GM23248 (cell line): ENCODE data around the gene SCAMP4. TPM values are rescaled to one million over a fixed set of nuclear protein-coding genes. Genes with fewer than 3 reads are reported as not detected.

ENCODE experiments used
- DNase-seq: peaks from one replicate; pipeline ENCODE4 v3.0.0-alpha.2; 2015
- H2AFZ ChIP-seq: fragments of 200-600 bp; sonication (generic); 2 replicates; pipeline ENCODE4 v1.6.1; 2016; ENCODE audit warnings: antibody characterized with exemption
- H3F3A ChIP-seq: fragments of 200-600 bp; sonication (generic); 2 replicates; pipeline ENCODE4 v1.6.1; 2016; ENCODE audit warnings: mild to moderate bottlenecking, antibody characterized with exemption, mixed run types; ENCODE audit not compliant: insufficient read depth
- H3K27ac ChIP-seq: fragments of 200-600 bp; sonication (generic); 2 replicates; pipeline ENCODE4 v1.5.1; 2016; ENCODE audit warnings: mild to moderate bottlenecking
- H3K27me3 ChIP-seq: fragments of 200-600 bp; sonication (generic); replicated peaks from 2 replicates; pipeline ENCODE4 v1.6.1; 2016; ENCODE audit warnings: mild to moderate bottlenecking; ENCODE audit not compliant: insufficient read depth
- H3K36me3 ChIP-seq: fragments of 200-600 bp; sonication (generic); 2 replicates; pipeline ENCODE4 v1.6.1; 2016; ENCODE audit warnings: low read depth, mild to moderate bottlenecking
- H3K4me1 ChIP-seq: fragments of 200-600 bp; sonication (generic); 2 replicates; pipeline ENCODE4 v1.6.1; 2016; ENCODE audit warnings: mild to moderate bottlenecking; ENCODE audit not compliant: insufficient read depth
- H3K4me2 ChIP-seq: fragments of 200-600 bp; sonication (generic); one replicate; pipeline ENCODE4 v1.6.1; 2016; ENCODE audit warnings: mild to moderate bottlenecking; ENCODE audit not compliant: unreplicated experiment
- H3K4me3 ChIP-seq: fragments of 200-600 bp; sonication (generic); 2 replicates; pipeline ENCODE4 v1.5.1; 2016; ENCODE audit warnings: mild to moderate bottlenecking
- H3K79me2 ChIP-seq: fragments of 200-600 bp; sonication (generic); 2 replicates; pipeline ENCODE4 v1.6.1; 2016; ENCODE audit warnings: mild to moderate bottlenecking; ENCODE audit not compliant: insufficient read depth
- H3K9ac ChIP-seq: fragments of 200-600 bp; sonication (generic); 2 replicates; pipeline ENCODE4 v1.6.1; 2016; ENCODE audit warnings: mild to moderate bottlenecking
- H3K9me2 ChIP-seq: fragments of 200-600 bp; sonication (generic); 2 replicates; pipeline ENCODE4 v1.6.1; 2016; ENCODE audit warnings: mixed run types, mild to moderate bottlenecking, moderate library complexity; ENCODE audit not compliant: insufficient read depth
- H3K9me3 ChIP-seq: fragments of 200-600 bp; sonication (generic); one replicate; pipeline ENCODE4 v1.6.1; 2017; ENCODE audit warnings: low read depth
- H4K20me1 ChIP-seq: fragments of 200-600 bp; sonication (generic); 2 replicates; pipeline ENCODE4 v1.6.0; 2016; ENCODE audit not compliant: insufficient read depth
- EZH2 ChIP-seq: fragments of 200-600 bp; sonication (generic); IDR thresholded peaks from 2 replicates; pipeline ENCODE4 v1.6.1; 2018; ENCODE audit warnings: antibody characterized with exemption, mild to moderate bottlenecking; ENCODE audit not compliant: insufficient read depth, poor library complexity, severe bottlenecking
- EZH2phosphoT487 ChIP-seq: fragments of 200-600 bp; sonication (generic); IDR thresholded peaks from 2 replicates; pipeline ENCODE4 v1.6.1; 2018; ENCODE audit warnings: antibody characterized with exemption, moderate library complexity, mild to moderate bottlenecking, low read depth; ENCODE audit not compliant: insufficient read depth
- WGBS, 2 experiments: methylation state at CpG; one replicate each; pipeline ENCODE4 v1.1.6; 2015 to 2017; ENCODE audit warnings: low lambda C conversion rate in 2 of 2, low coverage in 1 of 2; ENCODE audit errors: missing lambda C conversion rate in 2 of 2; 5-methylcytosine and 5-hydroxymethylcytosine counted together
- in situ Hi-C: fragments of 300-500 bp; cut with MboI; formaldehyde crosslinking; loops from 2 replicates; pipeline ENCODE4 v1.15.0; 2020
- polyA plus RNA-seq: library from polyadenylated mRNA; unstranded; fragments of >200 nt; fragmentation: Nextera tagmentation; extraction: Ambion mirVana; gene quantifications from 2 replicates; pipeline ENCODE4 v1.2.1, GENCODE V29; 2016
- total RNA-seq: library from RNA; depleted of rRNA; stranded (reverse); fragments of >200 nt; shearing (Covaris generic); gene quantifications from 2 replicates; pipeline ENCODE4 v1.2.3, GENCODE V29; 2014

The SCAMP4 gene
- total and polyA plus RNA-seq, 2 experiments from 2014 or later: 73.9 to 110 TPM

- Histone ChIP-seq H3K79me2 (peaks cover 87% of the 10 kb centered on the region), H3K9me3 (no peaks in the 10 kb centered on the region), H3K4me1 (0 out of 2 replicates have a peak, but pooled peaks cover 5% of the 10 kb centered on the region), H2AFZ (no peak overlapping the region), H3K27ac (no peak overlapping the region), H3K9me2 (no peaks in the 10 kb centered on the region), H3F3A (0 out of 2 replicates have a peak, but pooled peaks cover 4% of the 10 kb centered on the region), H3K27me3 (no peaks in the 10 kb centered on the region), H3K4me3 (no peak overlapping the region), H3K36me3 (no peaks in the 10 kb centered on the region), H4K20me1 (no peaks in the 10 kb centered on the region), H3K4me2 (no peak overlapping the region), H3K9ac (no peak overlapping the region)
- in situ Hi-C loops: no loop called here
- WGBS, 2 experiments: 87 to 92% methylated on average over 21 to 30 of the region's 30 CpGs
- TF ChIP-seq EZH2: no peak
- no peak for TF ChIP-seq EZH2phosphoT487
- no peak for DNase-seq
These were observed 39.8 kb downstream of the SCAMP4 start for GRCh38 chr19:1944916-1945561.

- H3K9ac ChIP-seq: no peak overlapping the region
- DNase-seq: peak; percentile 45
- H3K4me1 ChIP-seq: 0 out of 2 replicates have a peak, but pooled peaks cover 5% of the 10 kb centered on the region
- no peaks in the 10 kb centered on the region for H3F3A ChIP-seq
- H3K36me3 ChIP-seq: no peaks in the 10 kb centered on the region
- H3K27ac ChIP-seq: no peak overlapping the region
- no peak overlapping the region for H2AFZ ChIP-seq
- no peaks in the 10 kb centered on the region for H3K9me2 ChIP-seq
- no peak overlapping the region for H3K4me3 ChIP-seq
- TF ChIP-seq EZH2phosphoT487: no peak
- no peak for TF ChIP-seq EZH2
- no peak overlapping the region for H3K4me2 ChIP-seq
- H3K9me3 ChIP-seq: no peaks in the 10 kb centered on the region
- peaks cover 96% of the 10 kb centered on the region for H3K79me2 ChIP-seq
- H4K20me1 ChIP-seq: no peaks in the 10 kb centered on the region
- WGBS, 2 experiments: 80 to 83% methylated on average over 18 of the region's 18 CpGs
- no peaks in the 10 kb centered on the region for H3K27me3 ChIP-seq
- in situ Hi-C loops: no loop called here
These were observed 40.7 kb downstream of the SCAMP4 start for GRCh38 chr19:1945899-1946298.

- Histone ChIP-seq H3K27ac (no peak overlapping the region), H2AFZ (no peak overlapping the region), H3K4me2 (no peak overlapping the region), H3K9me3 (no peaks in the 10 kb centered on the region), H3K4me1 (0 out of 2 replicates have a peak, but pooled peaks cover 4% of the 10 kb centered on the region), H3K9me2 (no peaks in the 10 kb centered on the region), H3K36me3 (no peaks in the 10 kb centered on the region), H3K27me3 (no peaks in the 10 kb centered on the region), H3F3A (no peaks in the 10 kb centered on the region), H4K20me1 (no peaks in the 10 kb centered on the region), H3K9ac (no peak overlapping the region), H3K79me2 (peaks cover 99% of the 10 kb centered on the region), H3K4me3 (no peak overlapping the region)
- TF ChIP-seq EZH2: no peak
- no peak for TF ChIP-seq EZH2phosphoT487
- DNase-seq: no peak
- 85 to 88% methylated on average over 34 of the region's 34 CpGs for WGBS, 2 experiments
- in situ Hi-C loops: no loop called here
These were observed 42.5 kb downstream of the SCAMP4 start for GRCh38 chr19:1947651-1948209.

- Histone ChIP-seq H4K20me1 (no peaks in the 10 kb centered on the region), H3F3A (no peaks in the 10 kb centered on the region), H2AFZ (no peak overlapping the region), H3K4me3 (no peak overlapping the region), H3K9me2 (no peaks in the 10 kb centered on the region), H3K9ac (no peak overlapping the region), H3K27ac (no peak overlapping the region), H3K79me2 (peaks cover 99% of the 10 kb centered on the region), H3K4me2 (no peak overlapping the region), H3K9me3 (no peaks in the 10 kb centered on the region), H3K27me3 (no peaks in the 10 kb centered on the region), H3K4me1 (no peaks in the 10 kb centered on the region), H3K36me3 (no peaks in the 10 kb centered on the region)
- TF ChIP-seq EZH2phosphoT487 (no peak), EZH2 (no peak)
- in situ Hi-C loops: no loop called here
- WGBS, 2 experiments: 96 to 97% methylated on average over 42 to 44 of the region's 44 CpGs
- no peak for DNase-seq
These were observed 44.3 kb downstream of the SCAMP4 start for GRCh38 chr19:1949304-1950101.
